Measurements from ENCODE around the gene NPDC1.

NPDC1 gene, protein sequence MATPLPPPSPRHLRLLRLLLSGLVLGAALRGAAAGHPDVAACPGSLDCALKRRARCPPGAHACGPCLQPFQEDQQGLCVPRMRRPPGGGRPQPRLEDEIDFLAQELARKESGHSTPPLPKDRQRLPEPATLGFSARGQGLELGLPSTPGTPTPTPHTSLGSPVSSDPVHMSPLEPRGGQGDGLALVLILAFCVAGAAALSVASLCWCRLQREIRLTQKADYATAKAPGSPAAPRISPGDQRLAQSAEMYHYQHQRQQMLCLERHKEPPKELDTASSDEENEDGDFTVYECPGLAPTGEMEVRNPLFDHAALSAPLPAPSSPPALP

DNA sequence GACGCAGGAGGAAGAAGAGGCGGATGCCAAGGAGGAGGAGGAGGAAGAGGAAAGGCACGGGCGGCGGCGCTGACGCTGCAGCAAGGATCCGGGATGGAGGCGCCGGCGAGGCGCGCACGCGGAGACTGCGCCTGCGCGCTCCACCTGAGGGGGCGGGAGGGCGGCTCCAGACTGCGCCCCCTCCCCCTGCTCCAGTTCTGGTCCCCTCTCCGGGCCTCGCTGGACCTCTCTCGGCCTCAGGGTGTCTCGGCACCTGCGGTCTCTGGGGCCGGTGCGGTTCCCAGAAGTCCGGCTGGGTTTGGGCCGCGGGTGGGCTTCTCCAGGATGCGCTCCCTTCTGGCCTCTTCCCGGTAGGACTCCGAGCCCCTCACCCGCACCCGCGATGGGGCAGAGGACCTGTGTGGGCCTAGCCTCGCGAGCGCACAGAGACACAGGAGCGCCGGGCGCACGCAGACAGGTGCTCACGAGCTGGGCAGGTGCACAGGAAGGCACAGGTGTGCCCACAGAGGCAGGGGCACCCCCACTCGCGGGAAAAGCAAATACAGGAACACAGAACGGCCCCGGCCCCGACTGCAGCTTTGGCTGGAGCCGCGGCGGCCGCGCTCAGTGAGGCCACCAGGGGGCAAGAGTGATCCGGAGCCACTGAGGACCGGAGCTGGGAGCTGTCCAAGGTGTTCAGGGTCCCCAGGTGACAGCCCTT is at the start of gene NPDC1:
Gene NPDC1 (minus strand): TSS at position 90 of the 700 bp plus-strand sequence. CDS start 188 bp downstream, outside the sequence.
- DNase-seq, result peak; percentile 70

DNA sequence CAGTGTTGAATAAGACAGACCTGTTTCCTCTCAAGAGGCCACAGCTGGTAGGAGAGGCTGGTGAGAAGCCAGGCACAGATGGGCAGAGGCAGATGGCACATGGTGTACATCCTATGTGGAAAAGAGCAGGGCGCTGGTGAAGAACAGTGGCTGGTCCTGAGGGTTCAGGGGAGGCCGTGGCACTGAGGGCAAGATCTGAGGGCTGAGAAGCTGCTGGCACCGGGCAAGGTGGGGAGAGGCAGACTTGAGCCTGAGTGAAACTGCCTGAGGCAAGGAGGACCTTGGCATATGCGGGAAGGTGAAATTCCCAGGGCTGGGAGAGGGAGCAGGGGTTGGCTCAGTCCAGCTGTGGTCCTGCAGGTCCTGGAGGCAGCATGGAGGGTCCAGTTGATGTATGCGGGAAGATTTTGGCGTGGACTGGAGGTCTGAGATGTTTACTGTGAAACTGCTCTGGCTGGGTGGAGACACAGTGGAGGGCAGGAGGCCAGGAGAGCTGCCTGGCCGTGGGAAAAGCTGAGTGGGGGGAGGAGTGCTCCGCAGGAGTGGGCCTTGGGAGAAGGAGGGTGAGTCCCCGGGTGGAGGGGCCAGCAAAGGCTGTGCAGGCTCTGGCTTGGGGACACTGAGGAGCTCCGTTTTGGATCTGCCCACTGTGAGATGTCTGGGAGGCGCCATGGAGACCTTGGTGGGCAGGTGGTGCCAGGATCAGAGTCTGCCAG is 43.4 kb upstream of the NPDC1 start:
- no peak for DNase-seq

DNA sequence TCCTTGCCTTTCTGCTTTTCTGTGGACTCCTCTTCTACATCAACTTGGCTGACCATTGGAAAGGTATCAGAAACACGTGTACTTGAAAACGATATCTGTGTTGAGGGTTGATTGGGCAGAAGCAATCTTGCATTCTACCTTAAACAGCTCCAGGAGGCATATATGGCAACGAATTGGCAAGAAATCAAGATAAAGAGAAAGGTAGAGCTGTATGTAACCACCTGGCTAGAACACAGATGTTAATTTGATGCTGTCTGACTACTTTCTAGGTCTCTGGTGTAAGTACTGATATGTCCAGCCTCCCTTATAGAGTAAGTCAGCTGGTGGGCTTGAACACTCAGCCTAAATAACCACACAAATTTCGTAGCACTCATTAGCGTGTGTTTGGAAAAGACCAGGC is 42.1 kb upstream of the NPDC1 start:
- DNase-seq, result no peak

DNA sequence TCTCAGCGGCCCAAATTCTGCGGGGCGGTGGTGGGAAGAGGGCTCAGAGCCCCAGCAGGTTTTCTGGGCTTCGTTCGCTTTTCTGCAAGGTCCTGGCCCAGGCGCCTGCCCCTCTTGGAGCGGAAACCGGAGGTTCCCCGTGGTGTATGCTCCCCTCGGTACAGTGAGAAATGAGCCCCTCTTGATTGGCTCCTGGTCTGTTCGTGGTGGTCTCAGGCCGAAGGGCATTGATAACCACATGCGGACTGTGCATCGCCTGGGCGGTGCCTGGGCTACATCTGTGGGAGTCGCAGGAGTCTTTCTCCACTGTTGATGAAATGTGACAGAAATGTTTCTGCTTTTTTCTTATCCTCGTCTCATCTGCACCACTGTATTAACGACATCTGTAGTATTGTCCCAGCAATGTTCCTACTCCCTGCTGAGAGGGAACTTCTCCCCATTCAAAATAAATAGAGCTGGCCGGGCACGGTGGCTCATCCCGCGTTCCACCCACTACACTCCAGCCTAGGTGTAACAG is 41.5 kb upstream of the NPDC1 start:
- no peak for DNase-seq

DNA sequence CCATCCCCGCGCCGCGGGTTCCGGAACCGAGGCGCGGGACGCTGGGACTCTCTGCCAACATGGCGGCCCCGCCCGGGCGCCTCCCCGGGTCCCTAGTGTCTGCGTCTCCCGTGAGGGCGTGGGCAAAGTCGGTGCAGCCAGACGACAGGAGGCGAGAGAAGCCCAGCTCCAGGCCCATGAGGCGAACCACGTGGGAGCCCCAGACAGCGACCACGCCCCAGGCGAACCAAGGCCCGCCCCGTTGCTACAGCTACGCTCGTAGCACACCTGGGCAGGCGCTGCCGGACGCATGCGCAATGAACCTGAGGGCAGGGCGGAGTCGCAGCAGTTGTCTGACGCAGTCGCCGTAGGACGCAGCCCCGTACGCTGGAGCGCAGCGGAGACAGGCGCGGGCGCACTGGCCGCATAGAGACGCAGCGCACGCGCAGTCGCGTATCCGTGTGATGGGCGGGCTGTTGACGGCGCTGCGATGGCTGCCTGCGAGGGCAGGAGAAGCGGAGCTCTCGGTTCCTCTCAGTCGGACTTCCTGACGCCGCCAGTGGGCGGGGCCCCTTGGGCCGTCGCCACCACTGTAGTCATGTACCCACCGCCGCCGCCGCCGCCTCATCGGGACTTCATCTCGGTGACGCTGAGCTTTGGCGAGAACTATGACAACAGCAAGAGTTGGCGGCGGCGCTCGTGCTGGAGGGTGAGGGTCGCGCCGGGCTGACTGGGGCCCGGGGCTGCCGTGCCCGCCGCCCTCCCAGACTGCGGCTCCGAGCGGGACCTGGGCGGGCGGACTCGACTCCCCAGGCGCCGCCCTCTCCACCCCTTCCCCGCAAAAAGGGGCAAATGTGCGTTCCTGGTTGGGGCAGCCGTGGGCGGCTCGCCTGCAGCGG is 40.8 kb upstream of the NPDC1 start, which contains the start of gene MAN1B1:
Gene MAN1B1 (plus strand): TSS at position 455 of the 878 bp plus-strand sequence. CDS start 15 bp downstream, at position 470.
- peak; percentile 98 for DNase-seq

DNA sequence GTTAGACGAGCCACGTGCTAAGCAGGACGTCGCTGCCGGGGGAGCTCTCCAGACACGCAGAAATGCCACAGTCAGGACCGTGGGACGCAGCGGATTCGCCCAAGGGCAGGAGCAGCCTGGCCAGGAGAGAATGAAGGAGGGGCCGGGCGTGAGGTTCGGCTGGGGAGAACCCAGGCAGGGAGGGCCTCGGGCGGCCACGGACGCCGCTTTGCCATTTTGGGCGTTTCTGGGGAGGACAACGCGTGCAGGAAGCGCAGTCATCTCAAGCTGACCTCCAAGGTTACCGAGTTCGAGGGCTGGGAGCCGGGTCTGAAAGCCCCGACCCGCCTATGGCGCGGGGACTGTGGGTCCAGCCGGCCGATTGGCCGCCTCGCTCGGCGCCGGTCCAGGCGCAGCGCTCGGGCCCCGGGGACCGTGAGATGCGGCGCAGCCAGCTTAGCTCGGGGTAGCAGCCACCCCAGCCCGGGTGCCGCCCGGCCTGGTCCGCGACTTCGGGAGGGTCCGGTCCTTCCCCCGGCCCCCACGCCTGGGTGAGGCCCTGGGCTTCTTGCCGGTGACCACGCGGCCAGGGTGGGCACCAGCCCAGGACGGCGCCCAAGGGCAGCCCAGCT is 40.0 kb upstream of the NPDC1 start:
- DNase-seq, result no peak

DNA sequence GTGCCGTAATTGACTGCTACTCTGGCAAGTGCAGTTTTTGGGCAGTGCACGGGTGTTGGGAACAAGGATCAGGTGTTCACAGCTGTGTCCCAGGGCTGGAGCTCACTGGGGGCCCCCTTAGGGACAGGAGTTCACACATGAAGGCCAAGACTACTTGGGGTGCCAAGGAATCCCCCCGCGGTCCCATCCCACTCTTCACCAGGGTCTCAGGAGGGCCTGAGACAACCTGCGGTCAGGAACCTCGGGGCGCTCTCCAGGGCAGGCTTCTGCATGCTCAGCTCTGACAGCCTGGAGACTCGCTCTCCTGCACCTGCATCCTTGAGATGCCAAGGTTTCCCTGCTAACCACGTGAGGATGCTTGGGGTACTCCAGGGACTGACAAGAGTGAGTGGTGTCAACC is 38.5 kb upstream of the NPDC1 start:
- DNase-seq, result no peak

DNA sequence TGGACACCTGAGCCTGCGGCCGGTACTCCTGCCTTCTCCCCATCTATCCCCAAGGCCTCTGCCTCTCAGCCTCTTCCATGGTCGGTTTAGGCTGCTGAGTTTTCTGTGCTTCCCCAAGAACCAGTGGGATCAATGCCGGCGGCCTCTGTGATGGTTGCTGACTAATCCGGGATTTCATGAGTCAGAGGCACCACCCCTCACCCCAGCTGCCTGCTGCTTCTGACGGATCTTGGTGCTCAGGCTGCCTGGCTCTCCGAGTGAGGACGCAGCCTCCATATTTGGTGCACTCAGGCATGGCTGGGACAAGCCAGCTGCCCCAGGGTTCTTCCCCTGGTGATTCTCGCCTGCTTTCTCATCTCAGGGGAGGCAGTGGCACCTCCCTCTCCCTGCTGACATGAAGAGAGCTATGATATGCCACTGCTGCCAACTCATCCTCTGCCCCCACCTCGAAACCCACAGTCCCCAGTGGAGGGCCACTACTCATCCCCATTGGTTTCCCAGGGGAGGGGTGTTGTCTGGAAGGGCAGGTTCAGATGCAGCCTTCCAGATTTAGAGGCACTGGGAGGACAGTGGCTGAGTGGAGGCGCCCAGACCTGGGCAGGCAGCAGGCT is 37.5 kb upstream of the NPDC1 start:
- DNase-seq, result no peak

DNA sequence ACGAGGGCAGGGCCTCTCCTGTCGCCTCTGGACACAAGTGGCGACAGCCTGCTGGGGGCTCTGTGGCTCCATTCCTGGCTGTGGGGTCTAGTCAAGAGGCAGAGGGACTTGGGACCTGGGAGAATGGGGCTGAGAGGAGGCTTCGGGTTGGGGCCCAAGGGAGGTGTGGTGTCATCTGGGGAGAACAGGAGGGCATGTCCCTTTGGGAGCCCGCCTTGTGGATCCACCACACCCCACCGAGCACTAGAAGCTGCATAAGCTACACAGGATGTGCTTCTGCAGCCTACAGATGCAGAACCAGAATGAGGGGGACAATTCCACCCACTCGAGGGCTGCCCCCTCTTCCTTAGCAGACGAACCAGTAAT is 36.9 kb upstream of the NPDC1 start:
- DNase-seq, result no peak

DNA sequence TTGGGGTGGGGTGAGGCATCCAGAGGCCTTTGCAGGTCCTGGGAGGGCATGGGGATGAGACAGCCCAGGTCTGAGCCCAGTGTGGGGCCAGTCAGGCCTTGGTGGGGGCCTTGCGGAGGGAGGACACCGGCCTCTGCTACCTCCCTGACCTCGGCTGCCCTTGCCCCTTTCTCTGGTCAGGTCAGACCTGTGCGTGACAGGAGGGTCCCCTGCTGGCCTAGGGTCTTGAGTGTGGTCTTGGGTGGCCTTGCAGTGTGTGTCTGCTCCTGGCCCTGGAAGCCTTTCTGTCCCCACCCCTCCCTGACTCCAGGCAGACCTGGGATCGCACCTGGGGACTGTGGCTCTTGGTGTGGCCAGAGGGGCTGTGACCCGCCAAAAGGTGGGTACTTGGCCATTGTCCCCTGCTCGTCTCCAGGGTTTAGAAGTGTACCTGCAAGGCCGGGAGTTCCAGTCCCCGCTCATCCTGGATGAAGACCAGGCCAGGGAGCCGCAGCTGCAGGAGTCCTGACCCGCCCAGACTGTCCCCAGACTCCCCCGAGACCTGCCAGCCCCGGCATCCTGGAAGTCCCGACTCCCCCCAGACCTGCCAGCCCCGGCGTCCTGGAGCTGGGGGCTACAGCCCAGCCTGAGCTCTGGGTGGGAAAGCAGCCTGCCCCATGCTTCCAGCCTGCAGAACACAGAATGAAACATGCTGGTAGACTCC is 36.4 kb upstream of the NPDC1 start:
- no peak for DNase-seq

DNA sequence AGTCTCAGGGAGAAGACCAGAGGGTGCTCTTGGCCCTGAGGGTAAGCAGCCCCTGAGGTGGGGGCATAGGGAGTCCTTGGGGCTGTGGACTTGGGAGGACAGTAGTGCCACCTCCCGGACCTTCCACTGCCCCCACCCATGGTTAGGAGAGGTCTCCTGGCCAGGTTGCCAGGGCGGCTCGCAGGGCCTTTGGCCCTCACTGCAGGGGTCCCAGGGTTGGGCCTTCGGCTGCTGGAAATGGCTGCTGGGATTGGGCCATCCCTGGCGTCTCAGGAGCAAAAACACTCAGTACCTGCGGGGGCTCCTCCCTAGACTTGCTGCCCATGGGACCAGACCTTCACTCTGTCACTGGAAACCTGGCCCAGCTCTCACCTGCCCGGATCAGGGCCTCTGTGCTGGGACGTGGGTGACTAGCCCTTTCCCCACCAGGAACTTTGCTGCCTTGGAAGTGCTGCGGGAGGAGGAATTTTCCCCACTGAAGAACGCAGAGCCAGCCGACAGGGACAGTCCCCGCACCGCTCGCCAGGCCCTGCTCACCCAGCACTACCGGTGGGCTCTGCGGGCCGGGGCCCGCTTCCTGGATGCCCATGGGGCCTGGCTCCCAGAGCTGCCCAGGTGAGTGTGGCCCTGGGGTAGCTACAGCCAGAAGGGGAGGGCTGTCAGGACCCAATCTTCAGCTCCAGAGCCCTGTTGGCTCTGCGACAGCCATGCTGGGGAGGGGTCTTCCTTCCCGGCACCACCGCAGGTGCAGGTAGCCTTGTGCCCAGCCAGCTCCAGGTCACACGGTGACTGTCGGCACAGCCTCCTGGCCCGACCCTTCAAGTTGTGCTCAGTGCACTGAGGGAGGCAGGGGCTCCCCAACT is 34.5 kb upstream of the NPDC1 start:
- DNase-seq, result no peak

DNA sequence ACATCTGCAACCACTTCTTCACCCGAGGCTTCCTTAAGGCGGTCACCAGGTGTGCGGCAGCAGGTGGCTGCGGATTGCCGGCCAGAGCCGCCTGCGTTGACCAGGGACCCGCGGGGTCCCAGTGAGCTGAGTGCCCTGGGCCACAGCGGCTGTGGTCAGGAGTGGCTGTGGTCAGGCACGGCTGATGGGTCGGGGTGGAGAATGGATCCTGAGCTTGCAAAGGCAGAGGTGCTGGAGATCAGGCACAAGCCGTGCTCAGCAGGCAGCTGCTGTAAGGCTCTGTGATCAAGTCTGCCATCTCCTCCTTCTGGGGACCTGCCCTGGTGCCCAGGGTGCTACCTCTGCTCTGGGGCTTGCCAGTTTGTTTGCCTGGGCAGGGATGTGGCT is 33.4 kb upstream of the NPDC1 start:
- DNase-seq, result no peak

DNA sequence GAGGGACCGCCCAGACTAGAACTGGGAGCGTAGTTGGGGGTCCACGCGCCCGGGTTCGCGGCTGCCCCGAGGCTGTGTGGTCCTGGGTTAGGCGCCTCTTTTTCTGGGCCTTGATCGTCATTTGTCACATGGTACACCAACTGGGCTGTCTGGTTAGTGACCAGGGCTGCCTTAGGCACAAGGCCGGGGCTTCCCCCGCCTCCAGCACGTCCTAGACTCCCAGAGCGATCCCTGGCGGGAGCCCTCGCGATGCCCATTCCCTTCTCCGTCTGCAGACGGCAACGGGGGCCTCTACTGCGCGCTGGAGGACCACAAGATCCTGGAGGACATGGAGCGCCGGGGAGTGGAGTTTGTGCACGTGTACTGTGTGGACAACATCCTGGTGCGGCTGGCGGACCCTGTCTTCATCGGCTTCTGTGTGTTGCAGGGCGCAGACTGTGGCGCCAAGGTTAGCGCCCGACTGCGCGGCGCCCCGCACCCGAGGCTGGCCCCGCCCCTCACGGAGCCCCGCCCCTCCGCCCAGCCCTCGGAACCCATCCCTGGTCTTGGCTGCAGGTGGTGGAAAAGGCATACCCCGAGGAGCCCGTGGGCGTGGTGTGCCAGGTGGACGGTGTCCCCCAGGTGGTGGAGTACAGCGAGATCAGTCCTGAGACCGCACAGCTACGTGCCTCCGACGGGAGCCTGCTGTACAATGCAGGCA is 32.9 kb upstream of the NPDC1 start:
- DNase-seq, result no peak

DNA sequence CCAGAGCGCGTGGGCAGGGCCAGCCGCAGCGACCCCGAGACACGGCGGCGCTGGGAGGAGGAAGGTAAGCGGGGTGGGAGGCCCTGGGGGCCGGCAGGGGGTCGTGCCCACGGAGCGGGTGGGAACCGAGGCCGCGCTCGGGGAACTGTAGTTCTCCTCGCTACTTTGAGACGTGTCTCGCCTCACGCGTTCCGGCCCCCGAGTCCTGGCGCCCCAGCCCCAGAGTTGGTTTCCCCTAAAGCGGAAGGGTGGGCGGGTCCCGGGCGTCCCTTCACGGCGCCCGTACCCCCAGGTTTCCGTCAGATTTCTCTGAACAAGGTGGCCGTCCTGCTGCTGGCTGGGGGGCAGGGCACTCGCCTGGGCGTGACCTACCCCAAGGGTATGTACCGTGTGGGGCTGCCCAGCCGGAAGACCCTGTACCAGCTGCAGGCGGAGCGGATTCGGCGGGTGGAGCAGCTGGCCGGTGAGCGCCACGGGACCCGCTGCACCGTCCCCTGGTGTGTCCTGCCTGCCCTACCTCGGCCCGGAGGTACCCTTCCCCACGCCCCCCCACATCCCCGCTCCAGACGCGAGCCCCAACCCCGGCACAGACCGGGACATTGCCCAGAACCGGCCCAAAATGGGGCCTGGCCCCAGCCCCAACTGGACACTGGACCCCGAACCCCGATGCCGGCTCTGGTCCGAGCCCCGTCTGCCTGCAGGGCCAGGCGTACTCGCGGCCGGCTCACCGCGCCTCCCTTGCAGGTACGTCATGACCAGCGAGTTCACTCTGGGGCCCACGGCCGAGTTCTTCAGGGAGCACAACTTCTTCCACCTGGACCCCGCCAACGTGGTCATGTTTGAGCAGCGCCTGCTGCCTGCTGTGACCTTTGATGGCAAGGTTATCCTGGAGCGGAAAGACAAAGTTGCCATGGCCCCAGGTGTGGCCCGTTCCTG is 32.0 kb upstream of the NPDC1 start:
- no peak for DNase-seq

DNA sequence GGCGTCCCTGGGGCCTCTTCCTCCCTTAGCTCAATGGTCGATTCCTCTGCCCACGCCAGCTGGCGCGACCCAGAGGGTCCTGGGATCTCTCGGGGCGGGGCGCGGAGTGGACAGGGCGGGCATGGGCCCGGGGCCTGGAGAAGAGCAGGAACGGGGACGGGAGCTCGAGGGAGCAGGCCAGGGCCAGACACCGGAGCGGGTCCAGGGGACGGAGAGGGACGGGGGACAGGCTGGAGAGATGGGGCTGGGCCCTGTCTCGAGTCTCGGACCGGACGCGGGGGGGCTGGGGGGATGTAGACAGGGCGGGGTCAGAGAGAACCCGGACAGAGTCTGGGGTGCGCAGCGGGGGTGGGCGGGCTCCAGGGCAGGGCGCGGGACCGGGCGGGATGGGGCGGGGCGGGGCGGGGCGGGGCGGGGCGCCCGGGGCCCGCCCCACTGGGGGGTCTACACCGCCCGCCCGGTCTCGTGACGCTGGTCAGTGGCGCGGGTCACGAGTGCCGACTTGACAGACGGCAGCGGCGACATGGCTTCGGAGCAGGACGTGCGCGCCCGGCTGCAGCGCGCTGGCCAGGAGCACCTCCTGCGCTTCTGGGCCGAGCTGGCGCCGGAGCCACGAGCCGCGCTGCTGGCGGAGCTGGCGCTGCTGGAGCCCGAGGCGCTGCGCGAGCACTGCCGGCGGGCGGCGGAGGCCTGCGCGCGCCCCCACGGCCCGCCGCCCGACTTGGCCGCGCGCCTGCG is 31.2 kb upstream of the NPDC1 start, which contains the start of gene UAP1L1:
Gene UAP1L1 (plus strand): TSS at position 508 of the 738 bp plus-strand sequence. CDS start 16 bp downstream, at position 524.
- DNase-seq, result peak; percentile 29

DNA sequence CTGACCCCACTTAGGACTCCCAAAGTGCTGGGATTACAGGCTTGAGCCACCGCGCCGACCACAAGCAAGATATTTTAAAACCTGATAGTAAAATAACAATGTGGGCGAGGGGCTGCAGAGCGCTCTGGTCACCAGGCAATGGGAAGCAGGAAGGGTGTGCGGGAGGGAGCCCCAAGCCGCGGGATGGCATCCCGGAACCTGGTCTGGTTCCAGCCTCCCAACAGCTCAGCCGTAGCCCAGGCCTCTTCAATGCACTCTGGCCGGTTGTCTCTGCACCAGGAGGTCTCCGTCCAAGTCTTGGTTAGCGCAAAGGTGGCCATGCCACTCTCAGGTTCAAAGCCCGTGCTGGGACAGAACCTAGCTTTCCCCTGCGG is 30.6 kb upstream of the NPDC1 start:
- DNase-seq, result no peak

DNA sequence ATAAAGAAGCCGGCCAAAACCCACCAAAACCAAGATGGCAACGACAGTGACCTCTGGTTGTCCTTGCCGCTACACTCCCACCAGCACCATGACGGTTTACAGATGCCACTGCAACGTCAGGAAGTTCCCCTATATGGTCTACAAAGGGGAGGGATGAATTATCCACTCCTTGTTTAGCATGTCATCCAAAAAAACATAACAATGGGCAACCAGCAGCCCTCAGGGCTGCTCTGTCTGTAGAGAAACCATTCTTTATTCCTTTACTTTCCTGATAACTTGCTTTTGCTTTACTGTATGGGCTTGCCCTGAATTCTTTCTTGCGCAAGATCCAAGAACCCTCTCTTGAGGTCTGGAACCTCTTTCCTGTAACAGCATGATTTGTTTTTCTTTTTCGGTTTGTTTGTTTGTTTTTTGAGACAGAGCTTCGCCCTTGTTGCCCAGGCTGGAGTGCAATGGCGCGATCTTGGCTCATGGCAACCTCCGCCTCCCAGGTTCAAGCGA is 29.3 kb upstream of the NPDC1 start:
- no peak for DNase-seq

Measured in activated T-cell treated with anti-CD3 and anti-CD28 coated beads for 4 hours (primary cell).